HG02852 (cell line): ENCODE measurements around the gene SDK1.
"Not testable (repeated sequence)": the region's sequence is repeated elsewhere in the genome, so short reads cannot be mapped to it uniquely, and the experiment has no call there.

Source experiments
- ATAC-seq: cut with Tn5 transposase; IDR thresholded peaks from one replicate; pipeline ENCODE4 v1.9.1; 2021; ENCODE audit warnings: mild to moderate bottlenecking, moderate library complexity; ENCODE audit not compliant: unreplicated experiment

SDK1 gene

DNA sequence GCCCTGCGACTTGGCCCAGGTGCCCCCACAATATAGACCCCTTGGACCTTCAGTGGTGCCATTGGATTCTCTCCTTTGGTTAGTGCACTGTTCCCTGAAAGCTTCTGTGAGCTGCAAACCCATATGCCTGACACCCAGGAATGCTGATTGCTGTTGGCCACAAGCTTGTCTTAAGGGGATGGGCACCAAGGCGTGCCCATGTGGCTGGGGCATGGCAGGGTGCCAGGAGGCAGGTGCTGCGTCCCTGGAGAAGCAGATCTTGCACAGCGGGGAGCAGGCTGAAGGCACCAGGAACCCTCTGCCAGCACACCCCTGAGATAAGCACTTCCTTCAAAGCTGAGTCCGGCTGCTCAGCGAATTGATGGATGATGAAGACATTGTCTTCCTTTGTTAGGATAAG is 411.8 kb downstream of the SDK1 start:
- ATAC-seq: no peak

DNA sequence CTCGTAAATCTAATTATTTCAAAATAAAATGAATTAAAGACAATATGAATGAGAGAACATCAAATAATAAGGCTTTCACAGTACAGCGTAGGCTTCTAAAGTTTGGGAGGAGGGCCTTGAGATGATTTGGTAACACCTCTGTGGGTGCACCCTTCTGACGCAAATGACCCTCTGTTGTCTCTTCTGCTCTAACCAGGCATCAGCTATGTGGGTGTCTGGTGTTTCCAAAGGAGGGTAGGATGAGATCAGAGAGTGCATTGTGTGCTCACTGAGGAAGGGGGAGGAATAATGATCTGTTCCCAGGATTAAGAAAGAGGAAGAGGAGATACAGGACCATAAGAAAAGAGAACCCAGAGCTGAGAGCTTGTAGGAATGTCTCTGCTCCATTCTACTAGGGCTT is 420.4 kb downstream of the SDK1 start:
- ATAC-seq: no peak

- ATAC-seq: no peak
Measured at GRCh38 chr7:3722396-3722922, 421.4 kb downstream of the SDK1 start.

DNA sequence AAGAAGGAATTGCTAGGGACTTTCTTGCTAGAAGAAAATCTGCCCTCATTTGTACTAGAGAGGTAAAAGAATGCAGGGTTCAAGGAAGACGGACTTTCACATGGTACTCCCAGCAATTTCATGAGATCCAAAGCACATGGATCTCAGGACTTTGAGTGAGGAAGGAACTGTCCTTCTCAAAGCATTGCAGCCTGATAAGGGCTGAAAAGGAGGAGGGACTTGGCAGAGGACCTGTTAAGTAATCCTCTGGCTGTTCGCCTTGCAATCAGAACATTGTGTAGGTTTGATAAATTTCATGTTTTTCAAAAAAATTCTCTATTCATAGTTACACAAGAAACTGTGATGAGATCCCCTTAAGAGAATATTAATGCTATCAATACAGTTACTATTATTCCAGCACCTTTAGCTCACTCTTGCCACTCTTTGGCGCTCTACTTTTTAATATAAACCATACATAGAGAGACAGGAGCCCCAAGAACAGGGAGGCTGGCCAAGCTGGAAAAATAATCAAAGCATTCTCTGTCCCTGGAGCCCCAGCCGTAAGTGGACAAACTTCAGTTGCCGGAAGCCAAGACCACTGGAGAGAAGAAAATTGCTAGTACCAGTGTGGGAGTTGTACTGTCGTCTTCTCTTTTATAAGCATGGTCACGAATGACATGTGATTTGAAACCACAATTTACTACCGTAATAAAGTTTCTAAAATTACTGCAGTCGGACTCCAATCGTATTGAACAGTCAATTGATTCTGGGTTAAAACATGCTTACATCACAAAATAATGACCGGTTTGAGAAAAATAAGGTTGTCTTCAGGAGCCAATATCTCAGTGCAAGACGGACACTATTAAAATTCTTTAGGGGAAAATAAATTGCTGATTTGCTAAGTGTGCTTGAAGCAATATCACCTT is 424.4 kb downstream of the SDK1 start:
- ATAC-seq: no peak

DNA sequence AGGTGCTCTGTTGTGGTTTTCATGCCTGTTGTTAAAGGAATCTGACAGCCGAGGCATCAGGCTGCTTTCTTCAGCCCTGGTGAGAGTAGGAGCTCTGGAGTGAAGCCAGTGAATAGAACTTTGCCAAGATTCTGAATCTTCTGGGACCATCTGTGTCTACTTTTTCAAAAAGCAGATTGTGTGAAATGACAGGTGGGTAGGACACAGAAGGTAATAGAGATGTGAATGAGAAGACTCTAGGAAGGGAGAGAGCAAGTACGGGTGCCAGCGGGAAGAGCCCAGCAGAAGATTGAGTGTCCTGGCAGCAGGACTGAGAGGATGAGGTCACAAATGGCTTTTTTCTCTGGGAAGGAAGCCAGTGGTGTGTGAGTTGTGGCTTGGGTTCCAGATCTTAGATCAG is 429.2 kb downstream of the SDK1 start:
- ATAC-seq: no peak

DNA sequence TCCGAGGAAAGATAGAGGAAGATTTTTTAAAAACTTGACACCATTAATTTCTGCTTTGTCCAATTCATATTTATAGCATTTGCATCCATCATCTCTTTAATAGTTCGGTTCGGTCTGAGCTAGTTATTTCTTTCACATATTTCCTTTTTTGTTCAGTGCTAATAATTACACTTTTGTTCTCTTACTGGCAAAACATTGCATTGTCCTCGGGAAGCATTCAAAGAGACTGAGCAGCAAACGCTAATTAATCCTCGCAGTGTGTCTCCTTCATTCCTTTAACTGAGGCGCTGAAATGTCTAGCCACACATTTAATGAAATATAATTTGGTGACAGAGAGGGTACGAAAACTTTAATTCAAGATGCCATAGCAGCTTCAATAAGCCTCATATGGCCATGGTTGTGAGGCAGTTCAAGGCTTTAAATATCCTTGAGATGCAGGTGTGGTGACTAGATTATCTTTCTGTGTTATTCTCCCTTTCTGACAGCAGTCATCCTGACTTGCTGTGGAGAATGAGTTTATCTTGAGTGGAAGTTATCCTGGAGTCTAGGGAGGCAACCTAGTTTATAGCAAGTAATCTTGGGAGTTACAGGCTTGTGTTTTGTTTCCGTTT is 431.4 kb downstream of the SDK1 start:
- no peak for ATAC-seq

- ATAC-seq: no peak
Measured at GRCh38 chr7:3733541-3734140, 432.6 kb downstream of the SDK1 start.

DNA sequence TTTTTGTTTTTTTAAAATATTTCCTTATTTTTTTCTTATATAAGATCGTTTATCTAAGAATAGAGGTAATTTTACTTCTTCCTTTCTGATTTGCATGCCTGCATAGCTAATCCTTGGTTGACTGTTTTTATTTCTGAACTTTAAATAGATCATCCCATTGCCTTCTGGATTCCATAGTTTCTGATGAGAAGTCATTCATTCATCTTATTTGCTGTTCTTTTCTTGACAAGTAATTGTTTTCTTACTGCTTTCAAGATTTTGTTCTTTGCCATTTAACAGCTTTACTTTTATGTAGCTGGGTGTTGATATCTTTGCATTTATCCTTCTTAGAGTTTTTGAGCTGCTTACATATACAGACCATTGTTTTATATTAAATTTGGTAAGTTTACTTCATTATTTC is 437.9 kb downstream of the SDK1 start:
- ATAC-seq: no peak

GRCh38 chr7:3739983-3740382 is 438.9 kb downstream of the SDK1 start:
- no peak for ATAC-seq

GRCh38 chr7:3747467-3747866 is 446.4 kb downstream of the SDK1 start:
- no peak for ATAC-seq

DNA sequence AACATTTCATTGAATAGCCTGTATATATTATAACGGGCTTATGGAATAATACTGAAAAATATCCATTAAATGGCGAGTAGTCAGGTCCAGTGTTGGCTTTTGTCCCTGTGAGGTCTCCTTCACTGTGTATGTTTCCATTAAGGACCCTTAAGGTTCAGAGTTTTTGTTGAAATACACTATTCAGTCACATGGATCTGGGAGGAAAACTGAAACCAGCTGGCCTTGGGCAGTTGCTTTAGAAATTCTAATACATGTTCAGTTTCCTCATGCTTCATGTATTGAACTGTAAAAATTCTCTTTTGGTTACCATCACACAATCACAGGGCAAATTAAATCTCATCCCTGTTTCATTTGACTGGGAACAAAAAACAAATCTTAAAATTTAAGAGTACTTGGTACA is 447.3 kb downstream of the SDK1 start:
- ATAC-seq: no peak

- ATAC-seq: no peak
Measured at GRCh38 chr7:3753868-3754267, 452.8 kb downstream of the SDK1 start.

- no peak for ATAC-seq
Measured at GRCh38 chr7:3754493-3755341, 453.7 kb downstream of the SDK1 start.

- ATAC-seq: not testable (repeated sequence)
Measured at GRCh38 chr7:3755778-3756453, 454.9 kb downstream of the SDK1 start.

DNA sequence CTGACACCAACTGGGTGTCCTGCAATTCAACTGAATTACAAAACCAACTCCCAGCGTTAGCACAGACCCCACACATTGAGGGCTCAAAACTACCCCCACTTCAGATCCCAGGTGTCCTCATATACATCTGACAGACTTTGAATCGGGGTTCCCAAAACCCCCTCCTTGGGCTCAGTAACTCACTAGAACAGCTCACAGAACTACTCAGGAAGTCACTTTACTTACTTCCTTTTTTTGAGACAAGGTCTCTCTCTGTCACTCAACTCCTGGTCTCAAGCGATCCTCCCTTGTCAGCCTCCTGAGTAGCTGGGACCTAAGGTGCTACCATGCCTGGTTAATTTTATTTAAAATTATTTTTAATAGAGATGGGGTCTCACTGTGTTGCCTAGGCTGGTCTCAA is 456.0 kb downstream of the SDK1 start:
- no peak for ATAC-seq

- ATAC-seq: no peak
Measured at GRCh38 chr7:3760651-3761050, 459.6 kb downstream of the SDK1 start.

DNA sequence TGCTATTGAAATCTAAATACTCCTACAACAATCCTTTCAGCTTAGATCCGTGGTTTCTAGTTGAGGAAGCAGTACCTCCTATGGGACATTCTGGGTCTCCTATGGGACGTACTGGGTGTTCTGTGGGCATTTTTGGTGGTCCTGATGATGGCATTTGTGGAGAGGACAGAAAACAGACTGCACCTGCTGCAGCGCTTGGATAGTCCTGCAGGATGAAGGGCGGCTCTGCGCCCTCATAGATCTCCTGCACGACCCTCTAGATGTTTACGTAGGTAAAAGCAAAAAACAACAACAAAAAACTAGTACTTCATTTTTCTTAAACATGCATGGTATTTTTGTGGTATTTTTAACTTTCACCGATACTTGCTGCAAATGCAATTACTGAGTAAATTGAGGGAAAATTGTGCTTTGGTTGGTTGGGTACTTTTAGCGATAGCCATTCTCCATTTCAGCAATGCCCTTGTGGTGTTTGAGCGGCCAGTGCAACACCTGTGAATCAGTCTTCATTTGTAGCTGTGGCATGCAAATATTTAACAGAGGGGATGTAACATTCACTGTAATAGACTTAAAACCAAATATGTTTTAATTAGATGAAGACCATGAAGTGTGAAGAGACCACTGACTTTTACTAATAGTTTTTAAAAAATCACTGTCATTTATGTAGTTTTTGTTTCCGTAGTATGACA is 461.2 kb downstream of the SDK1 start:
- ATAC-seq: no peak

DNA sequence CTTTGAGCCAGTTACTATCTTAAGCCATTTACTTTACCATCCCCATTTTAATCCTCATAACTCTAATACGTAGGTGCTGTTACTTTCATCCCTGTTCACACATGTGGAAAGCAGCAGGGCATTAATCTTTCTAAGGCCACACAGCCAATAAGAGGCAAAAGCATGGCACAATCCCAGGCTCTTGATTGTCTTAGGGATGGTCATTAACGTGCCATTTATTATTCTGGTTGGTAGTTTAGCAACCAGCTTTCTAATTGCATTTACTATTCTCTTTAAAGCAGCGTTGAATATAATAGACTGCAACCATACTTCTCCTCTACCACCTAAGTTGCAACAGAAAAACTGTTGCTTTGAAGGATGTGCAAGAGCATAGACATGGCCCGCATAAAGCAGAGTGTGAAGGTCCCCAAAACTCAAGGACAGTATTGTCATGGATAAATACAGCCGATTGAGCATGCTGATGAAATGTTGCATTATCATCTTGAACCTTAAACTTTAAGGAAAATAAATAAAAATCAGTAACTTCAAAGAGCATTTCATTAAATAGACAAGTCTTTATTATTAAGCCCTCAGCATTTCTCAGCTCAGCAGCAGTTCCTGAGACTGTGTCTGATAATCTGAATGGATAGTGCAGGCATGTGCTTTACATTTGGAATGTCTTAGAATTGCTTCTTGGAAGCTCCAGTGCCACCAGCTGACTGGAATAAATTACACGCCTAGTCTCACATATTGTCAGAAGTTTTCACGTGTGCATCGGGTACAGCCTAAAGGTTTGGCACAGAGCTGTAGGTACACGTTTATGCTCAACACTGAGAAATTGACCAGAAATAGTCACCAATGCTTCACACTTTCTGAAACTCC is 467.1 kb downstream of the SDK1 start:
- no peak for ATAC-seq

DNA sequence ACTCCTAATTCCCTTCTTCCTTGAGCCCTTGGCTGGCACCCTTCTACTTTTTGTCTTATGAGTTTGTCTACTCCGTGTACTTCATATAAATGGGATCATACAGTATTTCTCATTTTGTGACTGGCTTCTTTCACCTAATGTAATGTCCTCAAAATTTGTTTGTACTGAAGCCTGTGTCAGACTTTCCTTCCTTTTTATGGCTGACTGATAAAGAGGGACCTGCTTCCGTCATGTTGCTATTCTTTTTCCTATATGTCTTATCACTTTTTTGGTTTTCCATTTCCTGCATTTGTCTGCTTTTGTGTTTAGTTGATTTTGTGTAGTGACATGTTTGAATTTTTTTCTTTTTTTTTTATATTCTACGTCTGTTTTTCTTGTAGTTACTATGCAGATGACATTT is 470.9 kb downstream of the SDK1 start:
- ATAC-seq: no peak
